Astrocyte (in vitro differentiated cells and primary cell): ENCODE measurements around the gene FGD5.

ENCODE experiments used
- EZH2 ChIP-seq: IDR thresholded peaks from 2 replicates; pipeline ENCODE4 v1.6.1; 2012; ENCODE audit warnings: mild to moderate bottlenecking, low read length, inconsistent platforms; ENCODE audit not compliant: insufficient read depth
- TF ChIP-seq, protein P1 (sequence below): IDR thresholded peaks from 2 replicates; pipeline ENCODE4 v1.5.1; 2011; ENCODE audit warnings: low read depth, mild to moderate bottlenecking, inconsistent platforms, low read length, moderate library complexity; ENCODE audit not compliant: insufficient read depth

DNA sequence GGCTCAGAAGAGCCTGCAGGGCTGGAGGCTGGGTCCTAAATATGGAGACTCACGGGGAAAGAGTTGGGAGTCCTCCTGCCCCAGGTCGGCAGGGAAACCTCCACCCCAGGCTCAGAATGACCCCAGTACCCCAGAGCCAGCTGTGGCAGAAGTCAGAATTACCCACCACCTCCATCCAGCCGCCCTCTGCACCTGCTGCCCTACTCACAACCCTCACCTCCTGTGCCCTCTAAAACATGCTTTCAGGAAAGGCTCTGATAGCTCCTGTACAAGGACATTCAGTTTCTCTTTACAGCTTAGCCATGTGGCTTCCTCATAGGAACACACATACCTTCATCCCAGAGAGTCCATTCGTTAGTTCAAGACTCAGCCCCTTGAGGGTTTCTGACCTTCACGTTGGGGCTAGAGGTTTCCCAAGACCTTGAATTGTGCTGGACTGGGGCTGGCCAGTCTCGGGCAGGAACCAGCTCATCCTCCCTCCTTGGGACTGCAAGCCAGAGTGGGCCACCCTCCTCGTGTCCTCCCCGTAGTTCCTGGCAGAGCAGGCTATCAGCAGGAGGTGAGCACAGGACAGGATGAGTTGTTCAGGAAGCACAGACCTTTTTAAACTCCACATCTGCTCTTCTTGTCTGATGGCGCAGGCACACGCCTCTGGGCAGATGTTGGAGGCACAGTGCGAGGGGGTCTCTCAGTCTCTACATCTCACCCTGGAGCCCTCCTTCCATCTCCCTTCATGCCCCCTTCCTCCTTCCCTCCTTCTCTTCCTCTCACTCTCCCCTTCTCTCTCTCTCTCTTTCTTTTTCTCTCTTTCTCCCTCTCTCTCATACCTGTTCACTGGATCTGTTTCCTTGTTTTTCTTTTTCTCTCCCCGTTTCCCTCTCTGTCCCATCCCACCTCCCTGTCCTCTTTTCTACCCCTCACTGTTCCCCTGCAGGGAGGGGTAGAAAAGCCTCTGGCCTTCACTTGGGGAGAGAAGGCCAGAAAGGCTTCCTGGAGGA is 72.7 kb downstream of the FGD5 start:
- TF ChIP-seq, protein P1, sequence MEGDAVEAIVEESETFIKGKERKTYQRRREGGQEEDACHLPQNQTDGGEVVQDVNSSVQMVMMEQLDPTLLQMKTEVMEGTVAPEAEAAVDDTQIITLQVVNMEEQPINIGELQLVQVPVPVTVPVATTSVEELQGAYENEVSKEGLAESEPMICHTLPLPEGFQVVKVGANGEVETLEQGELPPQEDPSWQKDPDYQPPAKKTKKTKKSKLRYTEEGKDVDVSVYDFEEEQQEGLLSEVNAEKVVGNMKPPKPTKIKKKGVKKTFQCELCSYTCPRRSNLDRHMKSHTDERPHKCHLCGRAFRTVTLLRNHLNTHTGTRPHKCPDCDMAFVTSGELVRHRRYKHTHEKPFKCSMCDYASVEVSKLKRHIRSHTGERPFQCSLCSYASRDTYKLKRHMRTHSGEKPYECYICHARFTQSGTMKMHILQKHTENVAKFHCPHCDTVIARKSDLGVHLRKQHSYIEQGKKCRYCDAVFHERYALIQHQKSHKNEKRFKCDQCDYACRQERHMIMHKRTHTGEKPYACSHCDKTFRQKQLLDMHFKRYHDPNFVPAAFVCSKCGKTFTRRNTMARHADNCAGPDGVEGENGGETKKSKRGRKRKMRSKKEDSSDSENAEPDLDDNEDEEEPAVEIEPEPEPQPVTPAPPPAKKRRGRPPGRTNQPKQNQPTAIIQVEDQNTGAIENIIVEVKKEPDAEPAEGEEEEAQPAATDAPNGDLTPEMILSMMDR = no peak
- no peak for TF ChIP-seq EZH2
